ENCODE data around the gene PHF20. TPM values are rescaled to one million over a fixed set of nuclear protein-coding genes. Genes with fewer than 3 reads are reported as not detected.
"Not testable (repeated sequence)": the region's sequence is repeated elsewhere in the genome, so short reads cannot be mapped to it uniquely, and the experiment has no call there.

The PHF20 gene
- 22.0 and 22.7 TPM in 2 replicates for total RNA-seq (2014; rRNA removed)
- polyA plus RNA-seq (2012): 17.2 TPM

- DNase-seq (ENCODE audit: low read depth): peak; percentile 95
These were observed at the start of gene PHF20 for GRCh38 chr20:35771689-35772562. Gene PHF20, plus strand, starts transcription at chr20:35772015. Its CDS starts 29,508 bp downstream, at chr20:35801523.

GRCh38 chr20:35723275-35723639, 48.6 kb upstream of the PHF20 start:
- not testable (repeated sequence) for DNase-seq (ENCODE audit: low read depth)

GRCh38 chr20:35723652-35724320, 48.0 kb upstream of the PHF20 start:
- DNase-seq (ENCODE audit: low read depth): not testable (repeated sequence)

- DNase-seq (ENCODE audit: low read depth): no peak
These were observed 47.2 kb upstream of the PHF20 start for GRCh38 chr20:35724321-35725230.

DNA sequence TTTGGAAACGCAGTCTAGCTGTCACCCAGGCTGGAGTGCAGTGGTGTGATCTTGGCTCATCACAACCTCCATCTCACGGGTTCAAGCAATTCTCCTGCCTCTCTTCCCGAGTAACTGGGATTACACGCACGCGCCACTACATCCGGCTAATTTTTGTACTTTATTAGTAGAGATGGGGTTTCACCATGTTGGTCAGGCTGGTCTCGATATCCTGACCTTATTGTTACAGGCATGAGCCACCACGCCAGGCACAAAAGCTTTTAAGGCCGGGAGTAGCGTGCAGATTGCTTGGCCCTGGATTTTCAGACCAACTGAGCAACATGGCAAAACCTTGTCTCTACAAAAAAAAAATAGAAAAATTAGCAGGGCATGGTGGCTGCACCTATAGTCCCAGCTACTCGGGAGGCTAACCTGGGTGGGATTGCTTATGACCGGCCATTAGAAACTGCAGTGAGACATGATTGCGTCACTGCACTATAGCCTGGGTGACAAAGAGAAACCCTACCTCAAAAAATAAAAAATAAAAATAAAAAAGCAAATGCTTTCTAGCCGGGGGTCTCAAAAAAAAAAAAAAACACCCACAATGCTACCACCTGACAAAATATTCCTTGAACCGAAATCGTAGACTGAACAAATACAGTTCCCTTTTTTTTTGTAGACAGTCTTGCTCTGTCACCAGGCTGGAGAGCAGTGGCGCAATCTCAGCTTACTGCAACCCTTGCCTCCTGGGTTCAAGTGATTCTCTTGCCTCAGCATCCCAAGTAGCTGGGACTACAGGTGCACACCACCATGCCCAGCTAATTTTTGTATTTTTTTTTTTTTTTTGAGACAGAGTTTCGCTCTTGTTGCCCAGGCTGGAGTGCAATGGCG, 44.7 kb upstream of the PHF20 start:
- no peak for DNase-seq (ENCODE audit: low read depth)

DNA sequence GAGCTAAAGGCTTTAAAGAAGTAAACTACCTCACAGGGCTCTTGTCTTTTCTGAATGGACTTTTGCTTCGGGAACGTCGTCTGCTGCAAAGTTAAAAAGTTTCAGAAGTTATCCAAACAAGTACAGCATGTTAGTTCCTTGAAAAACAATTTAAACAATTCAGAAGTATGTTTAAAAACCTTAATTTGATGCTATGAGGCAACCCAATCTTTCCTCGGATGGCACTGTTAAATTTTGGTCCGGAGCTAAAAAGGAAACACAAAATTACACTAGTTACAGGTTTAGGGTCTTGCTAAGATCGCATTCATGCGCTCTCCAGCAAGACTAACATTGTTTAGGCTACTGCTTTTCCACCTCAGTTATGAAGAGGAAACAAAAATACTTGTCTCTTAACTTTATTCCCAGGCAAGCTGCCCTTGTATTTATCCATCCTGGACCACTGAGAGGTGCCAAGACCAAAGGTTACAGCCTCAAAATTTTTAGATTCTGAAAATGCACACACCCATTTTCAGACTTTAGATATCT, 42.5 kb upstream of the PHF20 start:
- no peak for DNase-seq (ENCODE audit: low read depth)

DNA sequence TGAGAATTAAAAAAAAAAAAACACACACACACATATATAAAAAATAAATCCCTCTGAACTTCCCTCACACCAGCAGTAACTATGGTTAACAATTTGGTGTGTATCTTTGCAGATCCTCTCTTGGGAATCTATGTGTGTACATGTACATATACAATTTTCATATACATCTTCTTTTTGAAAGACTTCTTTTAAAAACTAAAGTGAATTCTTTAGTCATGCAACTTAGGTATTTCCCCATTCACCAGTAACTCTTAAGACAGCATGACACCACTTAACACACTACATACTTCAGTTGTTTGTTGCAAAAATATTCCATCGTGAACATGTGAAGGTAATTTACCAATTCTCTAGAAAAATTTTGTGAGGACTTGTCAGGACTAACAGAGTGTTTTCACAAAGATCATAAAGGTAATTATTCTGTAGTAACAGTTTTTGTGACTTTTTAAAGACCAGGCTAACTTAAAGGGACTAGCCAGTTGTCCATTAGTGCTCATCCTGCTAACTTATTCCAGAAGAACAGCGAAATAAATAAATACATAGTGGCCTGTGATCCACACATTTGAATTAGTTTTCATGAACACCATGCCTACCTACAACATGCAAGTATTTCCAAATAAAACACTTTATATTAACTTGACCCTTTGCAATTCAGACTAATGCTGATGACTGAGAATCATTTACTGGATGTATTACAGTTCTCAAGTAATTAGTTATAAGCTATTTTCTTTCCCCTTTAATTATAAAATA, 41.8 kb upstream of the PHF20 start:
- DNase-seq (ENCODE audit: low read depth): no peak

DNA sequence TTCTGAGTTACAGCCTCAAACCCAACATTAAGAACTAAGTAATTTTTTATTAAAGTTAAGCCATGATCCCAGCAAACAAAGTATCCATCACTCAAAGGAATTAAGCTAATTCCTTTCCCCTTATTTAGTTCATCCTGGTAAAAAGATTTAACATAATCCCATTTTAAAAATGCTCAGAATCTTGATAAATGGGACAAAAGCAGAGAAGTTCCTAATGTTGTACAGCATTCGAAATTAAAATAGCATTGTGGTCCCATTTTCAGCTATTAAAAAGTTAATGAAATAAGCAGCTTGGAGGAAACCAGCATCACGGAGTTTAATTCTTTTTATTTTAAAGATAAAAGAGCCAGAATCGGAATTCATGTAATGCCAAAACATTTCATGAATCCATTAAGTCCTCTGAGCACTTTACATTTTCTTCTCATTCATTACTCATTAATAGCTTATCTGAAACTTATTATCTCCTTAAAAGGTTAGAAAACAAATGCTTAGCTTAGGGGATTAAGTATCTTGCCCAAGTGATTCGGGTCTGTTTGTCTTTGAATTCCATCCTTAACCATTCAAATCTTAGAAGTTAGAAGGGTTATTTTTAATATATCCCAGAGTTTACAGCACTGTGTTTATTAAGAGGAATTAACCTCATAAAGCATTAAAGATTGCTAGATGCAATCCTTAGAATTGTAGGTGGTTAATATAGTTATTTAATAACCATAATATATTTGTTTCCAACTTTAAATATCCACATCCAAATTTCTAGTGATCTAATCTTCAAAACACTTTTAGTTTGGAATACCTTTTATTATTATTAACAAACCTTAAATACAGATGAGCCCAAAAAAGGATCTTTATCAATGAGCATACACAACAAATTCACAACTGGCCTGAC, 41.0 kb upstream of the PHF20 start:
- no peak for DNase-seq (ENCODE audit: low read depth)

- no peak for DNase-seq (ENCODE audit: low read depth)
These were observed 40.4 kb upstream of the PHF20 start for GRCh38 chr20:35731469-35731788.

GRCh38 chr20:35731862-35732643, 39.8 kb upstream of the PHF20 start:
- no peak for DNase-seq (ENCODE audit: low read depth)

DNA sequence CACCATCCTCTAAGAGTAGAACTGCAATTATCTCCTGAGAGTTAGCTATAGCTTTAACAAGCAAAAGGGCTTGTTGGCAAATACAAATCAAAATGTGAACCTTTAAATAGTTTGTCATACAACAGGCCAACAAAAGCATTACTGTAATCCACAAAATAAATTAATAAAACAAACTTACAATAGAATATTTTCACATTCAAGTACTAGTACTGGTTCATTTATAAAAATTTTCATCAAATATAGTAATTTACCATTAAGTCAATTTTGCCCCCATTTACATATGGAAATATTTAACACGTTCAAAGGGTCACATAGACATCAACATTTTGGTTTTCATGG, 39.2 kb upstream of the PHF20 start:
- no peak for DNase-seq (ENCODE audit: low read depth)

DNA sequence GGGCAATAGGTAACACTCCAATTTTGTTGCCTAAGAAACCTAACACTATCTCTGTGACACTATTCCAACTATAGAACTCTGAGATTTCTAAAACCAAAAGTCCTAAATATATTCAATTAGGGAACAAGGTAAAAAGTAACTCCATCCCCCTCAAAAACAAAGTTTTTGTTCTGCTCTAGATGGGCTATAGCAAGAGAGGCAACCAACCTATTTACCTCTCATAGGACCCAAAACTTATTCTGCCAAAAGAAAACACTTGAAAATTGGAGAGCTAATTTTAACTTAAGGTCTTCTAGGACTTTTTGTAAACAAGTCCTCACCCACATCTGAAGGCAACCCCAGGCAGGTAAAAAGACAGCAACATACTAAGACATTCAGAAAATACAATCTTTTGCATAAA, 37.4 kb upstream of the PHF20 start:
- no peak for DNase-seq (ENCODE audit: low read depth)

DNA sequence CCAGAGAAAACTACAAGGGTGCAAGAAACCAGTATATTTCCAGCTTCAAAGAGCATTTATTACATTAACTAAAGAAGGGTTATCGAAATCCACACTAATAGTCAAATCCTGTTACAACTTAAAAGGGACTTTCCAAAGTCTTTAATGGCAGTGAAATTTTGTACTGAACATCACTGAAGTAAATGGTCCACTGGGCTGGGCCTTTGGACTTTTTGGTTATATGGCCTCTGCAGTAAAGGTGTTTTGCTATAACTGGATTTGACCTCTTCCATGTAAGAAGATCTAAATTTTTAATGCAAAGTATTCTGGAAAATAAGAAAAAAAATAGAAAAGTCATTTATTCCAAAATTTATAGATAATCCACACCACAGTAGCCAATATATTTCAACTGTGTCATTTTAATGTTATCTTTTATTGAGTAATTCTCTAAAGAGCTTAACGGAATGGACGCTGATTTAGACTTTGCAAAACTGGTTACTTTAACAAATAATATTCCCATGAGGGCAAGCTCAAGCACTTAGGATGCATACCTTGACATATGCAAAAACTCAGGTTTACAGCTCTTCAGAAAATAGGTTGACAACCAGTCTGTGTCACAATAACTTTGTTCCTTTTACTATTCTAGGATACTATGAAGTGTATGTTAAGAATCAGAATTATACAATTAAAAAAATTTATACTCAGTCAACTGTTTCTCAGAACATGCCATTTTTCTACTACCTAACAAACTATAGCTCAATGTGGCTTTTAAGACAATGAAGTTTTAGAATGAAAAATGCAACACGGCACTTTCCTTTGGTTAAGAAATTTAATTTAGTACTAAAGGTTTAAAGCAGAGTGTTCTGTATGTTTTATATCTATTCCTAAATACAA, 36.8 kb upstream of the PHF20 start:
- no peak for DNase-seq (ENCODE audit: low read depth)

- no peak for DNase-seq (ENCODE audit: low read depth)
These were observed 35.9 kb upstream of the PHF20 start for GRCh38 chr20:35735826-35736470.

GRCh38 chr20:35737865-35738333, 33.9 kb upstream of the PHF20 start:
- no peak for DNase-seq (ENCODE audit: low read depth)

GRCh38 chr20:35738410-35739179, 33.2 kb upstream of the PHF20 start:
- no peak for DNase-seq (ENCODE audit: low read depth)
